ENCODE data around the gene AFP. TPM values are rescaled to one million over a fixed set of nuclear protein-coding genes. Genes with fewer than 3 reads are reported as not detected.

Gene AFP
- total and polyA plus RNA-seq, 2 of the 8 experiments (the other 6 are each of a cell fraction or from before 2014, with no cell fraction given): 6.1 to 10.4 TPM

GRCh38 chr4:73451404-73451803 lies 15.4 kb downstream of the AFP start (continued):
- TF ChIP-seq CHD7 (IDR thresholded peaks at IDR 0.05; ENCODE audit: insufficient replicate concordance, low read length) (peak; percentile 36), SP4 (IDR thresholded peaks at IDR 0.05; ENCODE audit: low read length) (no peak), HDAC2 (IDR thresholded peaks at IDR 0.05; ENCODE audit: borderline replicate concordance in 1 of 2, low read depth in 2 of 2, low read length in 2 of 2) (peak in 1 of 2 experiments; percentile 29; a peak in 1 of 4 replicates), EP300 (IDR thresholded peaks at IDR 0.05; ENCODE audit: borderline replicate concordance in 1 of 2, low read depth in 2 of 2, low read length in 2 of 2) (no peak), POLR2AphosphoS5 (IDR thresholded peaks at IDR 0.05; ENCODE audit: low read depth, low read length) (no peak), RBBP5 (IDR thresholded peaks at IDR 0.05; ENCODE audit: borderline replicate concordance, low read depth, low read length) (no peak), TEAD4 (IDR thresholded peaks at IDR 0.05; ENCODE audit: low read depth, low read length) (no peak), SP1 (IDR thresholded peaks at IDR 0.05; ENCODE audit: low read depth, low read length) (no peak)
